ENCODE results near the gene C2orf76. TPM values are rescaled to one million over a fixed set of nuclear protein-coding genes. Genes with fewer than 3 reads are reported as not detected.

The C2orf76 gene
- total and polyA plus RNA-seq, 10 of the 15 experiments (the other 5 are each of a cell fraction or from before 2014, with no cell fraction given) = 14.0 to 46.1 (median 25.4) TPM

- TF ChIP-seq POU2F2 (IDR thresholded peaks at IDR 0.05; ENCODE audit: borderline replicate concordance, low read depth, low read length) (peak; percentile 56; the same call in 1 of the 3 replicates), EZH2 (IDR thresholded peaks at IDR 0.05; ENCODE audit: borderline replicate concordance, control insufficient read depth, low read depth, low read length) (no peak), POLR2AphosphoS5 (IDR thresholded peaks at IDR 0.05; ENCODE audit: low read length) (0 out of 2 replicates have a peak, but pooled peaks have one; percentile 35), NR2F1 (conservative IDR thresholded peaks at IDR 0.05) (no peak), USF2 (IDR thresholded peaks at IDR 0.05; ENCODE audit: borderline replicate concordance, low read depth, low read length) (peak; percentile 81), ZNF592 (IDR thresholded peaks at IDR 0.05) (peak; percentile 97), RB1 (IDR thresholded peaks at IDR 0.05; ENCODE audit: borderline replicate concordance) (no peak), KLF5 (IDR thresholded peaks at IDR 0.05; ENCODE audit: partially characterized antibody) (no peak), ELK1 (IDR thresholded peaks at IDR 0.05; ENCODE audit: low read depth, low read length) (no peak), E2F8 (IDR thresholded peaks at IDR 0.05; ENCODE audit: low read depth, partially characterized antibody) (no peak), MTA2 (IDR thresholded peaks at IDR 0.05; ENCODE audit: low read depth) (peak; percentile 76; the same call in 1 of the 2 replicates), FOXM1 (IDR thresholded peaks at IDR 0.05; ENCODE audit: low read depth, low read length) (no peak), ATF7 (IDR thresholded peaks at IDR 0.05; ENCODE audit: low read depth) (peak; percentile 73), HDAC2 (IDR thresholded peaks at IDR 0.05) (no peak), YY1 (IDR thresholded peaks at IDR 0.05; ENCODE audit: low read depth, low read length) (0 out of 2 replicates have a peak, but pooled peaks have one; percentile 33), ZNF687 (IDR thresholded peaks at IDR 0.05) (peak; percentile 78), POLR2A (IDR thresholded peaks at IDR 0.05; ENCODE audit: low read depth, low read length) (peak; percentile 54)
Observed at GRCh38 chr2:119338826-119339561, 27.6 kb downstream of the C2orf76 start (continued).

Measured in GM12878 (cell line).